Measurements from ENCODE around the gene CPED1.
"Not testable (repeated sequence)": the region's sequence is repeated elsewhere in the genome, so short reads cannot be mapped to it uniquely, and the experiment has no call there.

Gene CPED1

DNA sequence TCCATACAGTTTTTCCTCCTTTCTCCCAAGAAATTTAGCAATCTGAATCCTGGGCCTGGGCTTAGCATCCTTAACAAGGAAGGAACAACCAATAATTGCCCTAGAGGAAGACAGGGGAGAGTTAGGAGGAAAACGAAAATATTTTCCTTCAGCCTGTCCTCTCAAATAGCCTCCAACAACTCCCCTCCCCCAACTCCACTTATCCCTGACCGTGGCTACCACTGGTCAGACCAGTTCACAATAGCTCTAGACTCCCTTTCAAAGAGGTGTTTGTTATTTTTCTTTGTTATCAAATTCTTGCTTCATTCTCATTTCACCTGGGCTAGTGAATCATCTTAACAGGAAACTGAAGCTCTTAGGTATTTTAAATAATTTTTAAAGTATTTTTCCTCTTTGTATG is 114.1 kb downstream of the CPED1 start:
- DNase-seq = no peak

DNA sequence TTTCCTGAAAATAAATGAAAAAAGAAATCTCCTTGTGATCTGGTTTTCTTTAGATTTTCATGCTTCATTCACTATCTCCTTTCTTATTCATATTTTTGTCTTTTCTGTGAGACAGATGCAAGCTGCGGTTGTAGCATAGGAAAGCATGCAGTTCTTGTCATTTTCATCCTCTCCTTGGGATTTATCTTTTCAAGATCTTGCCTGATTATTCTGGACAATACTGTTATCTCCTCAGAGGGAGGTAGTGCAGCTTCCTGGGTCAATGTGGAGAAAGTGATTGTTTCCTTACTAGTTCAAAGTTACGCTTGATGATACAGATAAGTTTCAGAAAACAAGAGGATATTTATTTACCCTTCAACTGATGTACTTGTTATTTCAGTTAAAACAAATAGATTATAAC is 114.6 kb downstream of the CPED1 start:
- no peak for DNase-seq

DNA sequence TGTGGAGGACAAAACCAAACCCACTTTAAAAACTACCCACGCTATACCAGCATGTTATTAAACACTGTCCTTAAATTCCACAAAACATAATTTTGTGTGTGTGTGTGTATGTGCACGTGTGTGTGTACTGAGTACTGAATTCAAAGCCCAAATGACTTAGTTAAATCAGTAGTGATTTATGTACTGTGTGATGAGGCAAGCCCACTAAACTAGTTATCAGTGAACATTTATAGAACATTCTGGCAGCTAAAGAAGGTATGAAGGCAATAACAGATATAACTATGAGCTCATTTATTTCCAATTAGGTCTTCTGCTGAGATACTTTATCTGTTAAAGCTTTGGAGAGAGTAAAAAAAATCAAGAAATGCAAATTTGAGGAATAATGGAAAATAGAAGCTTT is 115.1 kb downstream of the CPED1 start:
- no peak for DNase-seq

DNA sequence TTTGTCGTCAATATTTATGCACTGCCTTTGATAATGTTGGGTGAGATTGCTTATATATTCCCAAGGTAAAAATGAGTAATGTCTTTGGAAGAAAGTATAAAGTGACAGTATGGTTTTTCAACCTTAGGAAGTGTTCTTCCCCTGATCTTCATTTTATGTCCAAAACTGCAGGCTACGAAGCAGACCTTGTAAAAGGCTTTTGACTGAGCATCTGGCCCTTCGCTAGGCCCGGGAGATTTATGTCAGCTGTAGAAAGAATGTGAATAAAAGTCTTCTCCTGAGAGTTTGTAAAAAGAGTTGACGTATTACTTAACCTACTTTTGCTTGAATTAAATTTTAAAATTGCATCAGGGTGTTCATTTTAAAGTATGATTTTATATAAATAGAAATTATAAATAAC is 116.8 kb downstream of the CPED1 start:
- DNase-seq = no peak

DNA sequence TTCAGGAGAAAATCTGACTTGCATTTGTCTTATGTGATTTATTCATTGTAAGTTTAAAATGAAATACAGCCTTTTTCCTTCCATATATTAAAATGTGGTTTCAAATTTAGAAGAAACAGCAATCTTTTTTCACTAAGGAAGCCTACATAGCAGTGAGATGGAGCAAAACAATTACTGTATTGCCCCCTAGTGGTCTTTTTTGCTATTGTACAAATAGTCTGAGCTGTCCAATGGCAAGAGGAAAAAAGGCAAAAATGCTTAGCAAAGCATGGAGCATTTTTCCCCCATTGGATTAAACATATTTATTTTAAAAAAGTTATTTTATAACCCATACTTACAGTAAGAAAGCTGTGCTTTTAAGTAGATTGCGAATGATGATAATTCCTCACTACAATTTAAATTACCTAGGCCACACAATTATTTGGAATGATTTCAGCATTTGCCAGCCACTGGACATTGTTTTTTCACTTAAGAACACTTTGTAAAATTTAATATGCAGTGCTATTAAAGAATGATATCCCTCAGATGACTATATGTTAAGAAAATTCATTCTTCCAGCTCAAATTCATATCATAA is 119.5 kb downstream of the CPED1 start:
- peak; percentile 69 for DNase-seq

DNA sequence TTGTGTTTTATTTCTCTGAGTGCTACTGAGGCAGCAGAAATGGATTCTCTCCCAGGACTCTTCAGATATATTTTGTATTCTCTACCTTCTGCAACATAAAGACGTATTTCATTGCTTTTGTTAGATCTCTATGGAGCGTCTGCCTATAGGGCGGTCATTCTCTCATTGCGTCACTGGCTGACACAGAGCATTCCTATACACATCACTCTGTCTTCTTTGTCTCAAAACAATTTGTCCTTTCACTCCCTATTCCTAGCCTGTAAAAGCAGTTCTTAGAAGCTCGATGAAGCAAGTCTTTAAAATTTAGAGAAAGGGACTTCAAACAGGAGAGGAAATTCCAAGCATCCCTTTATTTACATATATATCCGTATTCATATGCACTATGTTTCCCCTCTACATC is 120.6 kb downstream of the CPED1 start:
- DNase-seq = no peak

DNA sequence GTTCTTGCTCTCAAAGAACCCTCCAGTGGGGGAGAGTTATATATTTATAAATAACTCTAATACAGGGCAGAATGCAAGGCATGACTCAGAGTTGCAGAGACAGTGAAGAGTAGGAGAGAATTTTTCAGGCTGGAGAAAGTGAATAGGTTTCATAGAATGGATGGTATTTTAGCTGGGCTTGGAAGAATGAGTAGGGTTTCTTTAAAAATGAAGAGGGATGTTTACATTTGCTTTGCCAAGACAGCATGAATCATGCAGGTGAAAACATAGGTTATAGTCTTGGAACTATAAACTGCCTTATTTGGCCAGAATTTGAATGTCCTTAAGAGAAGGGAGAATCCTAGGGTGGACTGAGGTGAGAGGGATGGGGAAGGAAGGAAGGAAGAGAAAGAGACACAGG is 124.8 kb downstream of the CPED1 start:
- DNase-seq = no peak

DNA sequence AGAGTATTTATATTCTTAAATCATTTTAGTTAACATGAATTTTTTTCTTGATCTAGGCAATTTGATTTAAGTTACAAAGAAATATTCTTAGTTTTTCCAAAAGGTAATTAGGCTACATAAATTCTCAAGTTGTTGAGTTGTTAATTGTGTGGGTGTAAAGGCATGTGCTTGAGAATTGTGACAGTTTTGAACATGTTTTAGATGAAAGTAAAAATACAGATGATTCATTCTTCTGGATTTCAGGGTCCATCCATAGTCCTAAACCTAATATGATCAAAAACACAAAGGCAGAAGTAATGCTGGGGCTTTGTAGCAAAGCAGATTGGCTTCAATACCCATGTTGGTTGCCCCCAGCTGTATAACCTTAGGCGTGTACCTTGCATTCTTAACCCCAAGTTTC is 127.9 kb downstream of the CPED1 start:
- DNase-seq = no peak

DNA sequence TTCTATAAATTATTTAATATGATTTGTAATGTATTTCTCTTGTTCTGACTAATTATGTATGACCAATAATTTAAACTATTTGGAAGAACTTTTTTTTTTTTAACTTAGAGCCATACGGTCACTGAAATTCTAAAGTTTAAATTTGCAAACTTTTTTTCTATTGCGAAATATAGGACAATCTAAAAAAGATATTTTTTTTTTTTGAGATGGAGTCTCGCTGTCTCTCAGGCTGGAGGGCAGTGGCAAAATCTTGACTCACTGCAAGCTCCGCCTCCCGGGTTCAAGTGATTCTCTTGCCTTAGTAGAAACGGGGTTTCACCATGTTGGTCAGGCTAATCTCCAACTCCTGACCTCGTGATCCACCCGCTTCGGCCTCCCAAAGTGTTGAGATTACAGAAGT is 130.5 kb downstream of the CPED1 start:
- DNase-seq = no peak

DNA sequence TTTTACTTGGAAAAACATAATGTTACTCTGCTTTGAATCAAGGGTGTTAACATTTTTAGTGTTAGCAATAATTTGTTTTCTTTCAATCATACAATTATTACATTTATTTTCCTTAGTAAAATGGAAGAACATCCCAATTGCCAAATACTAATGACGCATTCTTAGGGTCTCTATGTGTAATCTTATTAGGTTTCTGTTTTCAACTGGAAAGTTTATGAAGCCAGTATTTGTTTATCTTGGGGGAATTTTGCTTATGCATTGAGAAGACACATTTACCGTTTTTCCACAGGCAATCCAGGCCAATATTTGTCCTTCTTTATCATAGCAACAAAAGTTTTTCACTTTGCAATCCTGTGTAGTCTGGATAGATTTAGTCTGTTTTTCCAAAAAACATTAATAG is 134.5 kb downstream of the CPED1 start:
- DNase-seq = no peak

DNA sequence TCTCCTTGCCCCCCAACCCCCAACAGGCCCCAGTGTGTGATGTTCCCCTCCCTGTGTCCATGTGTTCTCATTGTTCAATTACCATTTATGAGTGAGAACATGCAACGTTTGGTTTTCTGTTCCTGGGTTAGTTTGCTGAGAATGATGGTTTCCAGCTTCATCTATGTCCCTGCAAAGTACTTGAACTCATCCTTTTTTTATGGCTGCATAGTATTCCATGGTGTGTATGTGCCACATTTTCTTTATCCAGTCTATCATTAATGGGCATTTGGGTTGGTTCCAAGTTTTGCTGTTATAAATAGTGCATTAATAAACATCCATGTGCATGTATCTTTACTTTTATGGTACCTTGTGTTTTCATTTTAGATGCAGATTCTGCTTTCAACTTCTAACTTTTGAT is 136.9 kb downstream of the CPED1 start:
- DNase-seq = not testable (repeated sequence)

DNA sequence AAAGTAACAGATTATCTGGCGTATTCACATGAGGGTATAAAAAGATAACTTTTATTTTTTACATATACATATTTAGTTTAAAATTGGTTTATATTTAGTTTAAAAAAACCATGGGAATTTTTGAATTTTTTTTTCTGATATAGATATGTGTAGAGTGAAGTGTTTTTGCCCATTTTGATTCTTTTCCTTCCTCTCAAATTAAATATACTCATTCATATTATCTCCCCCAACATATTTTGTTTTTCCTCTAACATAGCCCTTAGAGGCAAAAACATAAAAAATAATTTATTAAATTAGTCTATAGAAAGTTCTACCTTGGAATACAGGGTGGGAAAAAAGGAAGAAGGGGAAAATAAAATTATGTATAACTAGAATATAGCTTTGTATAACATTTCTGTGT is 137.7 kb downstream of the CPED1 start:
- DNase-seq = no peak

DNA sequence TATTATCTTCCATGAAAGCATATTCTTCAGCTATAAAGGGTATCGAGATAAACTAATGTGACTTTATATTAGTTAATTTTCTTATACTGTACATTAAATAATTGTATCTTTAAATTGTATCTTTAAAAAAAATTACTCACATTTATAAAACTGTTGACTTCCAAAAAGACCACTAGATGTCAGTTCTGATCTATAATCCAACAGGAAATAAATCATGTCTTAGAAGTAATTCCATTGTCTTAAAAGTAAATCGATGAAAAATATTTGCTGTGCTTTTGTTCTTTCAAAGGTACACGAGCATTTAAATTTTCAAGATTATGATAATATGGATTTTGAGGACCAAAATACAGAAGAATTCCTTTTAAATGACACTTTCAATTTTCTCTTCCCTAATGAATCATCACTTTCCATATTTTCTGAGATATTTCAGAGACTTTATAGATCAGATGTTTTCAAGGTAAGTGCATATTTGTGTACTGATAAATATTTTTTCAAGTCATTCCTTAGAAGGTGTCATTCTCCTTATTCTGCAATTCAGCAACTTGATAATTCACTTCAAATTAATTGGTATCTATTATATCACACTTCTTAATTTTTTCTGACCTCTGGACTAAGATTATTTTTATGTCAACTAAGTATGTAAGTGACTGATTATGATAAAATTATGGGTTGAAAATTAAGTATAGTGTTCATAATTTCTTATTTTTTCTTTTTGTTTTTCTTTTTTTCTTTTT is 138.5 kb downstream of the CPED1 start:
- DNase-seq = no peak

DNA sequence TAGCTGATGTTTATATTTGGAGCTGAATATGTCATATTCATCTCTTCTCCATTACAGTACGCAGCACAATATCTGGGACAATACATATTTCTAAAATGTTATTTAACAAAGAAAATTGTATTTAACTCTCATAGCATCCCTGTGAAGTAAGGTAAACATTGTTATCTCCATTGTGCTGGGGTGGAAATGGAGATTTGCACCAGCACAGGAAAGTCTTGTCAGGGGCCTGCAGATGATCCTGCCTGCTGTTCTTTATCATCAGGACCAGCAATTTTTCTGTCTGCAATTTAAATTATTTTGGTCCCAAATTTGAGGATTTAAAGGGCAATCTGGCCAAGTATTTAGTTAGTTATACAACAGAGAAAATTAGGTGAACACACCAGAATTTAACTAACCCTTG is 144.4 kb downstream of the CPED1 start:
- DNase-seq = no peak

DNA sequence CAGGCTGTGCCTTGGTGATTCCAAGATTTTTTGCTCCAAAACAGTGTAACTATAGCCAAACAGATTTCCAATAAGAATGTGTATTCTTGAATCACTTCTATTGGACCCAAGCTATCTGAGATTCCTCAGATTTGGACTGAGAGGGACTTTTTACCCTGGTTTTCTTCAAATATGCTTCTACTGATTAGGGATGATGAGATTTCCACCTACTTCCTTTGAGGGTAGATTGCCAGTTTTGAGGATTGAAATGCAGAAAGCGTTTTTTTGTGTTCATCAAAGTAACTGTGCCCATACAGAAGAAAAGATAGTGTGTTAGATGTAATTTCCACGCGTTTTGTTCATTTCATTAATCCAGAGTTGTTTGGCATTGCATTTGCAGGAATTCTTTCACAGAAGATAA is 144.9 kb downstream of the CPED1 start:
- no peak for DNase-seq

DNA sequence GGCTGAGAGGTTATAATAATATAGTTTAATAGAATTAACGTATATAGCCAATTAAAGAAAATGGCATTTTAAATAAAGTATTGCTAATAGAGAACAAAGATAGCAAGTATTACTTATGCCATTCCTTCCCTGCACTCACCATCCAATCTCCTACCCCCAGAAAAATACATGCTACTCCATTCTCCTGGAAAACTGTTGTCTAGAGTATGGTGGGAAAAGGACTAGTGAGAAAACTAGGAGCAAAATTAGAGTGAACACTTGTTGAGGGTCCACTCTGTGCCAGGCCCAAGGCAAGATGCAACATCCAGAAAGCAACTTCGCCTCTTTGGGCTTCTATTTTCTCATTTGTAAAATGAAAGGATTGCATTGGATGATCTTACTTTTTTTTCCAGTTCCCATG is 149.1 kb downstream of the CPED1 start:
- no peak for DNase-seq

DNA sequence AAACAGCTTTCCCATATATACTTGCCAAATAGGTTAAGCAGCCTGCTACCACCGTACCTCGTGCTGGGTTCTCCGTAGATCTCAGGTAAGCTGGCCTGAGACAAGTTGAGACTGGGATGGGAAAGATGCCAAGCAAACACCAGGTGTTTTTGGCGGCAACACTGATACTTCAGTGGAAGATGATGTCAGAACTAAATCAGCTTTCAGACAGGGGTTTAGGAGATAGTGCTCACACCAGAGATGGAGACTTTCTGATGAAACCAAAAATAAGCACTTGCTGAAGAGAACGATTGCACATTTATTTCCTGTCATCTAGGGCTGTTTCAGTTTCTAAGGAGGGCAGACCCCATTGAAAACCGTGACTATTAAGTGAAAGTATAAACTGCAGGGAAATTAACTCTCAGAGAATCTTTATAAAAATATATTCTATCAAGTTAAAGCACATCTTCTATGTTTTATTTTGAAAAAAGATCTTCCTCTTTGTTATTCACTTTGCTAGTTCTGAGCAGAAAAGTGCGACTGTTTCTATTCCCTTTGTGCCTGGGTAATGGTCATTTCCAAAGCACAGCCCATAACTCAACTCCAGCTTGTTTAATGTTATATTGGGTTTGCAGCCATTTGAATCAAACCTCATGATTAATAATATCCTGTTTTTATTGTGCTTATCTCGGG is 149.9 kb downstream of the CPED1 start:
- DNase-seq = no peak

DNA sequence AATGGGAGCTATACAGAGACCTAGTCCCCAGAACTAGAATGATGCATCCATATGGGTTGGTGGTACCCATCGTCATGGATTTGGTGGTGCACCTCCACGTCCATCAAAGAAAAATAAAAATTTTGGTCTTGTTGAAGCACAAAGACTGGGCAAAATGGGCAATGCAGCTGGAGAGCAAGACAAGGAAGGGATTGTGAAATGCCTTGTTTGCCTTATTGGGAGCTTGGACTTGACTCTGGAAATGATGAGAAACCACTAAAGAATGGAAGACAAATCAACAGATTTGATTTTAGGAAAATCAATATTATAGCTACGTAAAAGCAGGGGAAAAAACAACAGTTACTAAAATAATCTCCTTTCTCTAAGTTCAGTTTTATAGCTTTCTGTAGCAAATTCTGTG is 150.9 kb downstream of the CPED1 start:
- DNase-seq = no peak

DNA sequence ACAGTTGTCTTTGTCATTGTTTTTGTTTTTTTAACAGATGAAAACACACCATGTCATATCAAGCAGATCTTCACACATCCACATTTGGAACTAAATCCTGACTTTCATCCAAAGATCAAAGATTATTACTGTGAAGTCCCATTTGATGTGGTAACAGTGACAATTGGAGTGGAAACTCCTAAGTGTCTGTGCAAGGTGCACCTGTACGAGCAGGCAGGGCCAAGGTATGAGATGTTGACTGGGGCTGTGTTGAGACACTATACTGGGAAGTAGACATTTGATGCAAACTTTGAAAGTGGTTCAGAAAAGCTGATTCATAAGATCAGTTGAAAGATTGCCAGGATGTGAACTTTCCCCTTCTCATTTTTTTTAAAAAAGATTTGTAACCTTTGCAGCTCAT is 152.3 kb downstream of the CPED1 start:
- no peak for DNase-seq

DNA sequence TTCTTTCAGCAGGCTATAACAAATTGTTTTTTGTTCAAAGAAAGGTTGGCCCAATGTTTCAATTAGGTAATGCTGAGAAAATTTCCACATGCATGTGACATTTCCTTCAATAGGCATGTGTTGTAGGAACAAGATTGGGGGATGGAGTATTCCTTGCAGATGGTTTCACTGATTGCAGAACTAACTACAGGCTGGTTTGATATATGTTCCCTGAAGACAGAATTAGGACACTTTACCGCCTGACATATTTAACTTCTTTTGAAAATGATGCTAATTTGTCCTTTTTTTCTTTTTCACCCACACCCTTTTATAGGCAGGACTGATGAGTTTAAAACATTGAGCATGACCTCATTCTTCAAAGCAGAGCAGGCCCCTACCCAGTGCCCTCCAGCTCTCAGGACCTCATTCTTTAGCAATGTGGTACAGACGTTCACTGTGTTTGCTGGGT is 163.3 kb downstream of the CPED1 start:
- DNase-seq = no peak

DNA sequence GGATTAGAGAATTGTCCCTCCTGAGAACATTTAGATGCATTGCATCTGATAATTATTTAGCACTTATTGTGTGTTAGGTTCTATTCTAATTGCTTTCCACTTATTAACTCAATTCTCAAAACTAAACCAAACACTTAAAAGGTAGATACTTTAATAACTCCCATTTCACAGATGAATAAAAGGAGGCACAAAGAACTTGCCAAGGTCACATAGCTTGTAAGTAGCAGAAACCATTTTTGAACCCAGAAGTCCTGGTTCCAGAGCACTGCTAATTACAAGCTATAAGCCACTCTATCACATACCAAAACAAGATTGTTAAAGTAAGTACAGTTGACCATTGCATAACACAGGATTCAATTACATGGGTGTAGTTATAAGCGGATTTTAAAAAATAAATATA is 164.9 kb downstream of the CPED1 start:
- DNase-seq = no peak

DNA sequence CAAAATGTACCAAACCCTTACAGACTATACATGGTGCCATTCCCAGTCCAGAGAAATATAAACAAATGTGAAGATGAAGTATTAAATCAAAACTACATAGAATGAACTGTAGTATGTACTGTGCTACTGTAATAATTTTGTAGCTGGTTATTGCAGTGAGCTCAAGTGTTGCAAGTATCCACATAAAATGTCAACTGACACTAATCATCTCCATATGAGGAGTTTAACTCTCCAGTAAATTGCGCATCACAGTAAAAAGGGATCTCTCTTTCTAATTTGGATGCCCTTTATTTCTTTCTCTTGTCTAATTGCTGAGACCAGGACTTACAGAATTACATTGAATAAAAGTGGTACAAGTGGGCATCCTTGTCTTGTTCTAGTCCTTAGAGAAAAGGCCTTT is 165.5 kb downstream of the CPED1 start:
- DNase-seq = no peak

DNA sequence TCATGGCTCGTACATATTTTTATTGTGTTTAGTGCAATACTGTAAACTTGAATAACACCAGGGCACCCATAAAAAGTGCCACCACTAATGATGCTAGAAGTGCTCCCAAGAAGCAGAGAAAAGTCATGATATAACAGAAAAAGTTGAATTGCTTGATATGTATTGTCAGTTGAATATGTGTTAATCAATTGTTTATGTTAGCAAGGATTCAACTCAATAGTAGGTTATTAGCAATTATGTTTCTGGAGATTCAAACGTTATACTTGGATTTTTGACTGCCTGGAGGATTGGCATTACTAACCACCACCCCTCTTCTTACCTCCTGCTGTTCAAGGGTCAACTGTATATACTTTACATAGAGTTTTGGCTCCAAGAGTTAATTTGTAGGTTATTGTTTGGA is 168.3 kb downstream of the CPED1 start:
- no peak for DNase-seq

DNA sequence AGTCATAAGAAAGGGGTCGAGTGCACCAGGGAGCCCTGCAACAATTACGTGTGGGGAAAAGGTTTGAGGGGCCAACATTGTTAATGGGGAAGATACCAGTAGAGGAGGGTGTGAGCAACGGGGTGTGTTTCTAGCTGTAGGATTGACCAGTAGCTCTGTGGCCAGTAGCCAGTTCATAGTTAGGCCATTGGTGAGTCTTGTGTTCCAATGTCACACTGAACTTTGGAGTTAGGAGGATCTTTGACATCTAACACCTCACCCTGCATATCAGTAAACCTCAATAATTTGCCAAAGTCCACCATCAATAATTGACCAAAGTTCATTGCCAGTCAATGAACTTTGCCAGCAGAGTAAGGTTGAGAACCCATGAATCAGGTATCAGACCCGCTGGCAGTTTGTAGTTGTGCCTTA is 168.8 kb downstream of the CPED1 start:
- DNase-seq = no peak

Measured in KG1 (cell line).